Measurements from ENCODE around the gene TMEM109. TPM values are rescaled to one million over a fixed set of nuclear protein-coding genes. Genes with fewer than 3 reads are reported as not detected.
A peak's percentile ranks its signal among the peaks of the same experiment; 100 is the strongest.

Gene TMEM109, protein sequence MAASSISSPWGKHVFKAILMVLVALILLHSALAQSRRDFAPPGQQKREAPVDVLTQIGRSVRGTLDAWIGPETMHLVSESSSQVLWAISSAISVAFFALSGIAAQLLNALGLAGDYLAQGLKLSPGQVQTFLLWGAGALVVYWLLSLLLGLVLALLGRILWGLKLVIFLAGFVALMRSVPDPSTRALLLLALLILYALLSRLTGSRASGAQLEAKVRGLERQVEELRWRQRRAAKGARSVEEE
- total RNA-seq, result 45.7 and 48.7 TPM in 2 replicates
- long read RNA-seq, transcript TMEM109-201 (4 exons, 2,413 nt), result major isoform, 14 of 18 reads
- long read RNA-seq, partial matches to known transcripts, result 2 of 18 reads
- long read RNA-seq, other reads (novel, unspliced or antisense), result 1 of 18 reads

DNA sequence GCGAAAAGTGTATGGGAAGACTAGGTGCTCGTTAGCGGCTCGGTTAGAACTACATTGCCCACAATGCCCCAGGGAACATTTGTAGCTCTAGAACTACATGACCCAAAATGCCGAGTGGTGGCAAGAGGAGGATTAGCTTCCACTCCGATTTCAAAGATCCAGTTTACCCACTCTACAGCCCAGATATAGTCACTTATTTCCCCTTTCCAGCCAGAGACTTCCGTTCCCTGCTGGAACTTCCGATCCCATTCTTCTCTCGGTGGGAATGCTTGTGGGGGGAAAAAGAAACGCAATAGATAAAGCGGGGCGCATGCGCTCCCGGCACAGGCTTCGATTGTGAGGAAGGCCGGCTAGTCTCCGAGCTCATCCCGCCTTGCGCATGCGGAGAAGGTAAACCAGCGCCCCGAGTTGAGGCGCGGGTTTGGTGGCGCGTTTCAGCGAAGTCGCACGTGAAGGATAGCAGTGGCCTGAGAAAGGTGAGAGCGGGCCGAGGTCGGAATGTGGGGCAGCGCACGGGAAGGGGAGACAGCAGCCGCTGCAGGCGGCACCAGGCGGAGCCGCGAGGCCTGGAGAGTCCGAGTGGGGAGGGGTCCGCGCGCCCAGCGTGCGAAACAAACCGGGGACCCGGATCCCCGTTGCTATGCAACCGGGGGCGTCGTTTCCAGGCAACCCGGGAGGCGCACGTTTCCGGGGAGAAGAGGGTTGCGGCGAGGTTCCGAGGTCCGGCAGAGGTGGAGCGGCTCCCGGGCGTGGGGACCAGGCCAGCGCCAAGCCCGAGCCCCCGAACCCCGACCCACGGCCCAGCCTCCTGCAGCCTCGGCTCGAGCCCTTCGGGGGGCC is at the start of gene TMEM109:
Gene TMEM109, plus strand, starts transcription at position 366 of the 840 bp plus-strand sequence. CDS start 5,536 bp downstream, outside the sequence.
- peak; percentile 72 for DNase-seq (ENCODE audit: low spot score, unreplicated experiment)
- Mint-ChIP-seq H3K27ac (peak within 1 kb of the TSS; percentile 96), H3K36me3 (ENCODE audit: insufficient read depth) (no peaks in the 10 kb centered on the region), H3K4me1 (ENCODE audit: low read depth) (peaks cover 21% of the 10 kb centered on the region), H3K27me3 (peaks cover 14% of the 10 kb centered on the region), H3K9me3 (ENCODE audit: low read depth) (no peaks in the 10 kb centered on the region), H3K4me3 (ENCODE audit: low read depth) (peak within 1 kb of the TSS; percentile 88)
- TF ChIP-seq, protein P1, sequence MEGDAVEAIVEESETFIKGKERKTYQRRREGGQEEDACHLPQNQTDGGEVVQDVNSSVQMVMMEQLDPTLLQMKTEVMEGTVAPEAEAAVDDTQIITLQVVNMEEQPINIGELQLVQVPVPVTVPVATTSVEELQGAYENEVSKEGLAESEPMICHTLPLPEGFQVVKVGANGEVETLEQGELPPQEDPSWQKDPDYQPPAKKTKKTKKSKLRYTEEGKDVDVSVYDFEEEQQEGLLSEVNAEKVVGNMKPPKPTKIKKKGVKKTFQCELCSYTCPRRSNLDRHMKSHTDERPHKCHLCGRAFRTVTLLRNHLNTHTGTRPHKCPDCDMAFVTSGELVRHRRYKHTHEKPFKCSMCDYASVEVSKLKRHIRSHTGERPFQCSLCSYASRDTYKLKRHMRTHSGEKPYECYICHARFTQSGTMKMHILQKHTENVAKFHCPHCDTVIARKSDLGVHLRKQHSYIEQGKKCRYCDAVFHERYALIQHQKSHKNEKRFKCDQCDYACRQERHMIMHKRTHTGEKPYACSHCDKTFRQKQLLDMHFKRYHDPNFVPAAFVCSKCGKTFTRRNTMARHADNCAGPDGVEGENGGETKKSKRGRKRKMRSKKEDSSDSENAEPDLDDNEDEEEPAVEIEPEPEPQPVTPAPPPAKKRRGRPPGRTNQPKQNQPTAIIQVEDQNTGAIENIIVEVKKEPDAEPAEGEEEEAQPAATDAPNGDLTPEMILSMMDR (IDR thresholded peaks at IDR 0.05; ENCODE audit: unreplicated experiment), result no peak

DNA sequence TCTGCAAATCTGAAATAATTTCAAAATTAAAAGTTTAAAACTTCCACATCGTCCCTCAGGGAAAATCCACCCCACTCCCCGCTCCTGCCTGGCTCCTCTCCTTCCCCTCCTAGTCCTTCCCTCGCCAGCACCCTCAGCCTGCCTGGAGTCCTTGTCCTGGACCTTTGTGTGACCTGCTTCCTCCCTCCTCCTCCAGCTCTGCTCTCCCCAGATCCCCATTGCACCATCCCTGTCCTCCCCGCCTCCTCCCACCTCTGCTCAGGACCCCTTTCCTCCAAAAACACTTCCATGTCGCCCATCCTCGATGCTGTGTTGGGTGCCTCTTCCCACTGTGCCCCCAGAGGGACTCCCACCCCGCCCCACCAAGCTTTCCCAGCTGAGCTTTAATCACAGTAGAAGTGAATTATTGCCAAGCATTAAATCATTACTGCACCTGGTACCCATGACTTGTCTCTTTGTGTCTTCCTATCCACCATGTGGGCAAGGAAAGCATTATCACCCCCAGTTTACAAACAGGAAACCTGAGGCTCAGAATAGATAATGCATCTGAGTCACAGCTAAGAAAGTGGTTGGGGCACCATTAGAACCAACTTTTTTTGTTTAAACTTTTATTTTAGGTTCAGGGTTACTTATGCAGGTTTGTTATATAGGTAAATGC is 49.0 kb upstream of the TMEM109 start:
- Mint-ChIP-seq H3K36me3 (ENCODE audit: insufficient read depth) (no peaks in the 10 kb centered on the region), H3K27me3 (peaks cover 3% of the 10 kb centered on the region), H3K9me3 (ENCODE audit: low read depth) (no peaks in the 10 kb centered on the region), H3K4me3 (ENCODE audit: low read depth) (no peak overlapping the region), H3K4me1 (ENCODE audit: low read depth) (peaks cover 3% of the 10 kb centered on the region), H3K27ac (no peak overlapping the region)
- TF ChIP-seq, protein P1 (IDR thresholded peaks at IDR 0.05; ENCODE audit: unreplicated experiment), result no peak
- DNase-seq (ENCODE audit: low spot score, unreplicated experiment), result no peak

DNA sequence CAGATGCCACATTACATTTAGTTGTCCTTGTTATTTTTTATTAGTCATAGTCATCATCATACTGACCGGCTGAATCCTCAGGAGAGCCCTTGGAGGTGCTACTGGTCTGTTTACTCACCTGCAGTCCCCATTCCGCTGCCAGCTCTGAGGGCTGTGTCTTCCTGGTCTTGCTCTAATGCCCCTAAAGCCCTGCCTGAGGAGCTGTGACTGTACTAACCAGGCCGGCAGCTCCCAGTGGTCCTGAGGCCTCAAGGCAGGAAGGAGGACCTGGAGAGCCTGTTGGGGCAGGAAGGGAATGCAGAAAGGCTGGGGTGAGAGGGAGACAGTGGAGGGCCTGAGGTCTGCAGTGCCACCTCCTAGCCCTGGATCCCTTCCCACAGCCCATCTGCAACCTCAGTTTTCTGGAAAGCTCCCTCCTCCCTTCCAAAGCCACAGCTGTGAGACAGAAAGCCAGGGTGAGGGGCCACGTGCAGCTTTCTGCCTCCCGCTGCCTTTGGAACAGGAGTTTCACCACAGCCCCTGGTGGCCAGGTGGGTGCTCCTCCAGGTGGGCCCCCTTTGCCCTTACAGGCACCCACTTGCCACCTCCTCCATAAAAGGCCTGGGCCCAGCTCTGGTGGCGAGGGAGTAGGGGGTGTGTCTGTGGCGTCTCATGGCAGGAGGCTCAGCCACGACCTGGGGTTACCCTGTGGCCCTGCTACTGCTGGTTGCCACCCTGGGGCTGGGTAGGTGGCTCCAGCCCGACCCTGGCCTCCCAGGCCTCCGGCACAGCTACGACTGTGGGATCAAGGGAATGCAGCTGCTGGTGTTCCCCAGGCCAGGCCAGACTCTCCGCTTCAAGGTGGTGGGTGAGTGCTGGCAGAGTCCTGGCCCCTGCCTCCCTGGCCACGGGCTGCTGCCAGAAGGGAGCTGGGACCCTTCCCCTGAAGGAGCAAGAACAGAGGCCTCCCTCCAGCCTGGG is 46.8 kb upstream of the TMEM109 start, which contains the start of gene ZP1:
Gene ZP1, plus strand, starts transcription at position 632 of the 960 bp plus-strand sequence. Its CDS starts 20 bp downstream, at position 652.
- Mint-ChIP-seq H3K36me3 (ENCODE audit: insufficient read depth) (no peaks in the 10 kb centered on the region), H3K27ac (no peak within 1 kb of the TSS), H3K9me3 (ENCODE audit: low read depth) (no peaks in the 10 kb centered on the region), H3K4me1 (ENCODE audit: low read depth) (peaks cover 3% of the 10 kb centered on the region), H3K4me3 (ENCODE audit: low read depth) (no peak within 1 kb of the TSS), H3K27me3 (peaks cover 3% of the 10 kb centered on the region)
- no peak for DNase-seq (ENCODE audit: low spot score, unreplicated experiment)
- TF ChIP-seq, protein P1 (IDR thresholded peaks at IDR 0.05; ENCODE audit: unreplicated experiment), result no peak

DNA sequence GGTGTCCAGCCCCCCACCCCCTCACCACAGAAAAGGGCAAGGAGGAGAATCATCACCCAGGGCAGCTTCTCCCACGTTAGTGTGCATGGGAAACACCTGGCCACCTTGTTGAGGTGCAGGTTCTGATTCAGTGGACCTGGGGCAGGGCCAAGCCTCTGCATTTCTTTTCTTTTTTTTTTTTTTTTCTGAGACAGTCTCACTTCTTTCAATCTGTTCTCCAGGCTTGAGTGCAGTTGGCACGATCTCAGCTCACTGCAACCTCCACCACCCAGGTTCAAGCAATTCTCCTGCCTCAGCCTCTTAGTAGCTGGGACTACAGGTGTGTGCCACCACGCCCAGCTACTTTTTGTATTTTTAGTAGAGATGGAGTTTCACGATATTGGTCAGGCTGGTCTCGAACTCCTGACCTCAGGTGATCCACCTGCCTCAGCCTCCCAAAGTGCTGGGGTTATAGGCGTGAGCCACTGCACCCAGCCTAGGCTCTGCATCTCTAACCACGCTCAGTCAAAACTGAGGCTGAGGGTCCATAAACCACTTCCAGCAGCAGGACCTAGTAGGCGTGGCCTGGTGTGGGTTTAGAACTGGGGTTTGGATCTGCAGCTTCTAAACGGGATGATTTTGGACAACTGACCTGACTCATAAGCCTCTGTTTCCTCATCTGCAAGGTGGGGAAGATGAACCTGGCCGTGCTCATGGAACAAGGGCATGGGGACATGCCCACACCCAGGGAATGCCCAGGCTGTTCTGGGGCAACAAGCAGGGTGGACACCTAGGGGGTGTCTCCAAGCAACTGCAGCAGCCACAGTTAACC is 45.9 kb upstream of the TMEM109 start:
- Mint-ChIP-seq H3K4me1 (ENCODE audit: low read depth) (peaks cover 3% of the 10 kb centered on the region), H3K4me3 (ENCODE audit: low read depth) (no peak overlapping the region), H3K9me3 (ENCODE audit: low read depth) (no peaks in the 10 kb centered on the region), H3K36me3 (ENCODE audit: insufficient read depth) (no peaks in the 10 kb centered on the region), H3K27ac (no peak overlapping the region), H3K27me3 (peaks cover 3% of the 10 kb centered on the region)
- DNase-seq (ENCODE audit: low spot score, unreplicated experiment), result no peak
- TF ChIP-seq, protein P1 (IDR thresholded peaks at IDR 0.05; ENCODE audit: unreplicated experiment), result no peak

All from progenitor cell of endocrine pancreas (in vitro differentiated cells).